Panc1 (cell line): ENCODE data around the gene YAP1.

Experiments
- CTCF ChIP-seq: fragments of 450-650 bp; IDR thresholded peaks from 2 replicates; pipeline ENCODE4 v1.5.1; 2017; ENCODE audit warnings: mild to moderate bottlenecking
- POLR2AphosphoS5 ChIP-seq: IDR thresholded peaks from 2 replicates; pipeline ENCODE4 v1.6.1; 2012; ENCODE audit warnings: mild to moderate bottlenecking, low read depth, low read length, moderate library complexity
- REST ChIP-seq, 2 experiments: IDR thresholded peaks; 2 replicates each; pipeline ENCODE4 v1.6.1; 2011 to 2012; ENCODE audit warnings: low read depth in 2 of 2, control low read depth in 1 of 2, low read length in 1 of 2, mild to moderate bottlenecking in 1 of 2, moderate library complexity in 1 of 2; ENCODE audit not compliant: insufficient read depth in 1 of 2

DNA sequence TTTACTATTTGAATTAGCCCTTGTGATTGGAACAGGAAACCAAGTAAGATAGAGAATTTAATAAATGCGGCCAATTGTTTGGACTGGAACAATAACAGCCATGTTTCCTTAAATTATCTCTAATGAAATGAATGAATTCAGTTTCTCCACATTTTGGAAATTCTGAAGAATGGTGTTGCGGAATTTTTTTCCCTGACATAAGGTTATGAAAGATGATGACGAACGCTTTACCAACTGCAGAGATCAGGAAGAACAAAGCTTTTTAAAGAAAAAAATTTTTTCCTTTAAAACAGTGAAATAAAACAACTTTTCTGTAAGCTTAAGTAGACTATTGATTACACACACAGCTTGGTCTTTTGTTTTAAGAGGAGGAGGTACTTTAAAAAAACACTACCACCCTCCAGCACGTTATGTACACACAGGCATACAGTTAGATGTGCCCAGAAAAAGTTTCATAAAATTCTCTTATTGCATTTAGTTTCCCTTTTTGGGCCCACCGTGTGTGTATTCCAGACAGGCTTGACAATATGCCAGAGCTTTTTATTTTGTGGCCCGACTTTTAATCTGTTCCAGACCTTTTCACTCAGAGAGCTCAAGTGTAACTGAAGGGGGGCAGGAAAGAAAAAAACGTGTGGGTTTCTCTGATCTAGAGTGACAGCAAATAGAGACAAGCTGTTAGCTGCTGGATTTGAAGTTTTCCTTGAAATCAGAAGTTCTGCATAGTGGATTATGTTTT, 77.3 kb downstream of the YAP1 start:
- TF ChIP-seq CTCF (no peak), POLR2AphosphoS5 (no peak), REST (IDR thresholded peaks at IDR 0.05; ENCODE audit: insufficient read depth in 1 of 2, low read depth in 2 of 2, low read length in 1 of 2) (no peak)
